ENCODE measurements around the gene SPINT2. TPM values are rescaled to one million over a fixed set of nuclear protein-coding genes. Genes with fewer than 3 reads are reported as not detected.

Gene SPINT2
- total and polyA plus RNA-seq, 11 donors = 3.5 to 27.7 (median 14.6) TPM

- ATAC-seq = no peak
- no peaks in the 10 kb centered on the region for H3K9me3 ChIP-seq
- 93 to 99% (median 96%) methylated on average over 11 to 15 of the region's 15 CpGs for WGBS, 4 donors
- intact Hi-C loops (cut with DNase I) = no loop called here
- H3K27me3 ChIP-seq = no peaks in the 10 kb centered on the region
- H3K27ac ChIP-seq = no peak overlapping the region
- TF ChIP-seq POLR2A (IDR thresholded peaks at IDR 0.05) (no peak), CTCF (IDR thresholded peaks at IDR 0.05) (no peak)
- H3K4me3 ChIP-seq = no peak overlapping the region
- peaks cover 0 to 19% (median 0%) of the 10 kb centered on the region in 9 donors for H3K36me3 ChIP-seq
- H3K4me1 ChIP-seq = peaks cover 0 to 24% (median 0%) of the 10 kb centered on the region in 12 donors
- DNase-seq = no peak
These were observed 25.6 kb downstream of the SPINT2 start for GRCh38 chr19:38289955-38290354.

- no peak overlapping the region for H3K4me3 ChIP-seq
- 72 to 87% (median 85%) methylated on average over 7 to 13 of the region's 13 CpGs for WGBS, 4 donors
- H3K9me3 ChIP-seq = no peaks in the 10 kb centered on the region
- H3K27ac ChIP-seq = no peak overlapping the region
- TF ChIP-seq CTCF (IDR thresholded peaks at IDR 0.05) = no peak
- no peak for TF ChIP-seq POLR2A (IDR thresholded peaks at IDR 0.05)
- peak in 1 of 4 donors; percentile 12 for ATAC-seq
- peaks cover 0 to 19% (median 0%) of the 10 kb centered on the region in 9 donors for H3K36me3 ChIP-seq
- peaks cover 0 to 16% (median 0%) of the 10 kb centered on the region in 12 donors for H3K4me1 ChIP-seq
- H3K27me3 ChIP-seq = no peaks in the 10 kb centered on the region
- intact Hi-C loops (cut with DNase I) = no loop called here
- no peak for DNase-seq
These were observed 26.3 kb downstream of the SPINT2 start for GRCh38 chr19:38290631-38291147.

DNA sequence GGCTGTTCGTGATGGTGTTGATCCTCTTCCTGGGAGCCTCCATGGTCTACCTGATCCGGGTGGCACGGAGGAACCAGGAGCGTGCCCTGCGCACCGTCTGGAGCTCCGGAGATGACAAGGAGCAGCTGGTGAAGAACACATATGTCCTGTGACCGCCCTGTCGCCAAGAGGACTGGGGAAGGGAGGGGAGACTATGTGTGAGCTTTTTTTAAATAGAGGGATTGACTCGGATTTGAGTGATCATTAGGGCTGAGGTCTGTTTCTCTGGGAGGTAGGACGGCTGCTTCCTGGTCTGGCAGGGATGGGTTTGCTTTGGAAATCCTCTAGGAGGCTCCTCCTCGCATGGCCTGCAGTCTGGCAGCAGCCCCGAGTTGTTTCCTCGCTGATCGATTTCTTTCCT is 27.5 kb downstream of the SPINT2 start:
- H3K4me1 ChIP-seq = peaks cover 0 to 16% (median 0%) of the 10 kb centered on the region in 12 donors
- no peak for TF ChIP-seq POLR2A (IDR thresholded peaks at IDR 0.05)
- TF ChIP-seq CTCF (IDR thresholded peaks at IDR 0.05) = no peak
- H3K9me3 ChIP-seq = no peaks in the 10 kb centered on the region
- no peak overlapping the region for H3K27ac ChIP-seq
- no peaks in the 10 kb centered on the region for H3K27me3 ChIP-seq
- peaks cover 0 to 19% (median 0%) of the 10 kb centered on the region in 9 donors for H3K36me3 ChIP-seq
- no peak overlapping the region for H3K4me3 ChIP-seq
- ATAC-seq (no peak), DNase-seq (no peak)
- intact Hi-C loops (cut with DNase I) = no loop called here
- 79 to 85% (median 84%) methylated on average over 15 of the region's 15 CpGs for WGBS, 4 donors

- Histone ChIP-seq H3K4me3 (no peak overlapping the region), H3K27ac (no peak overlapping the region), H3K9me3 (no peaks in the 10 kb centered on the region), H3K27me3 (no peaks in the 10 kb centered on the region), H3K36me3 (peaks cover 0 to 19% (median 0%) of the 10 kb centered on the region in 9 donors), H3K4me1 (peaks cover 0 to 9% (median 0%) of the 10 kb centered on the region in 12 donors)
- 90 to 96% (median 93%) methylated on average over 8 to 9 of the region's 9 CpGs for WGBS, 4 donors
- TF ChIP-seq CTCF (IDR thresholded peaks at IDR 0.05) (no peak), POLR2A (IDR thresholded peaks at IDR 0.05) (no peak)
- intact Hi-C loops (cut with DNase I) = no loop called here
- ATAC-seq (no peak), DNase-seq (peak in 1 of 5 donors; percentile 45)
These were observed 28.9 kb downstream of the SPINT2 start for GRCh38 chr19:38293281-38293680.
